ENCODE data around the gene AGAP1.

DNA sequence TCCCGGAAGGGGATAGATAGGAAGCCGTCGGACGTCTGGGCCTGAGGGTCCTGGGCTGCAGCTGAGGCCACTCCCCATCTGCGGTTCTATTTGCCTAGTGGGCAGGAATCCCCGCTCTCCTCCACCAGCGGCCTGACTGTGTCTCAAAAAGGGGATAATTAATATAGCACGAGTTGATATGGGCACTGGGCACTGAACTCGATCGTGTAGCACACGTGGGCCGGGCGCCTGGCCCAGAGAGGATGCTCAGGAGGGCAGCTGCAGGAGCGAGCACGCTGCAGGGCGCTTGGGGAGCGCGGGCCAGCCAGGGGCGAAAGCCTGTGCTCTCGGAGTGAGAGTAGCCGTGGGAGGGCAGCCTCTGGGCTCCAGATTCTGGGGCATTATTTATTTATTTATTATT, 683.1 kb downstream of the AGAP1 start:
- TF ChIP-seq POLR2A (IDR thresholded peaks at IDR 0.05; ENCODE audit: low read length), result no peak
- TF ChIP-seq, protein P1, sequence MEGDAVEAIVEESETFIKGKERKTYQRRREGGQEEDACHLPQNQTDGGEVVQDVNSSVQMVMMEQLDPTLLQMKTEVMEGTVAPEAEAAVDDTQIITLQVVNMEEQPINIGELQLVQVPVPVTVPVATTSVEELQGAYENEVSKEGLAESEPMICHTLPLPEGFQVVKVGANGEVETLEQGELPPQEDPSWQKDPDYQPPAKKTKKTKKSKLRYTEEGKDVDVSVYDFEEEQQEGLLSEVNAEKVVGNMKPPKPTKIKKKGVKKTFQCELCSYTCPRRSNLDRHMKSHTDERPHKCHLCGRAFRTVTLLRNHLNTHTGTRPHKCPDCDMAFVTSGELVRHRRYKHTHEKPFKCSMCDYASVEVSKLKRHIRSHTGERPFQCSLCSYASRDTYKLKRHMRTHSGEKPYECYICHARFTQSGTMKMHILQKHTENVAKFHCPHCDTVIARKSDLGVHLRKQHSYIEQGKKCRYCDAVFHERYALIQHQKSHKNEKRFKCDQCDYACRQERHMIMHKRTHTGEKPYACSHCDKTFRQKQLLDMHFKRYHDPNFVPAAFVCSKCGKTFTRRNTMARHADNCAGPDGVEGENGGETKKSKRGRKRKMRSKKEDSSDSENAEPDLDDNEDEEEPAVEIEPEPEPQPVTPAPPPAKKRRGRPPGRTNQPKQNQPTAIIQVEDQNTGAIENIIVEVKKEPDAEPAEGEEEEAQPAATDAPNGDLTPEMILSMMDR (IDR thresholded peaks at IDR 0.05), result no peak
- no peak for TF ChIP-seq RCOR1 (IDR thresholded peaks at IDR 0.05; ENCODE audit: low read depth, low read length)
- TF ChIP-seq, protein P2, sequence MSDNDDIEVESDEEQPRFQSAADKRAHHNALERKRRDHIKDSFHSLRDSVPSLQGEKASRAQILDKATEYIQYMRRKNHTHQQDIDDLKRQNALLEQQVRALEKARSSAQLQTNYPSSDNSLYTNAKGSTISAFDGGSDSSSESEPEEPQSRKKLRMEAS (IDR thresholded peaks at IDR 0.05), result no peak
- TF ChIP-seq CHD2 (IDR thresholded peaks at IDR 0.05; ENCODE audit: low read length, partially characterized antibody), result no peak
- no peak for TF ChIP-seq EP300 (IDR thresholded peaks at IDR 0.05)
- TF ChIP-seq, protein P3, sequence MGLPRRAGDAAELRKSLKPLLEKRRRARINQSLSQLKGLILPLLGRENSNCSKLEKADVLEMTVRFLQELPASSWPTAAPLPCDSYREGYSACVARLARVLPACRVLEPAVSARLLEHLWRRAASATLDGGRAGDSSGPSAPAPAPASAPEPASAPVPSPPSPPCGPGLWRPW (IDR thresholded peaks at IDR 0.05), result no peak
- no peak for TF ChIP-seq JUN (IDR thresholded peaks at IDR 0.05)
- no peak for TF ChIP-seq BHLHE40 (IDR thresholded peaks at IDR 0.05; ENCODE audit: low read depth, low read length)
- TF ChIP-seq, protein P4, sequence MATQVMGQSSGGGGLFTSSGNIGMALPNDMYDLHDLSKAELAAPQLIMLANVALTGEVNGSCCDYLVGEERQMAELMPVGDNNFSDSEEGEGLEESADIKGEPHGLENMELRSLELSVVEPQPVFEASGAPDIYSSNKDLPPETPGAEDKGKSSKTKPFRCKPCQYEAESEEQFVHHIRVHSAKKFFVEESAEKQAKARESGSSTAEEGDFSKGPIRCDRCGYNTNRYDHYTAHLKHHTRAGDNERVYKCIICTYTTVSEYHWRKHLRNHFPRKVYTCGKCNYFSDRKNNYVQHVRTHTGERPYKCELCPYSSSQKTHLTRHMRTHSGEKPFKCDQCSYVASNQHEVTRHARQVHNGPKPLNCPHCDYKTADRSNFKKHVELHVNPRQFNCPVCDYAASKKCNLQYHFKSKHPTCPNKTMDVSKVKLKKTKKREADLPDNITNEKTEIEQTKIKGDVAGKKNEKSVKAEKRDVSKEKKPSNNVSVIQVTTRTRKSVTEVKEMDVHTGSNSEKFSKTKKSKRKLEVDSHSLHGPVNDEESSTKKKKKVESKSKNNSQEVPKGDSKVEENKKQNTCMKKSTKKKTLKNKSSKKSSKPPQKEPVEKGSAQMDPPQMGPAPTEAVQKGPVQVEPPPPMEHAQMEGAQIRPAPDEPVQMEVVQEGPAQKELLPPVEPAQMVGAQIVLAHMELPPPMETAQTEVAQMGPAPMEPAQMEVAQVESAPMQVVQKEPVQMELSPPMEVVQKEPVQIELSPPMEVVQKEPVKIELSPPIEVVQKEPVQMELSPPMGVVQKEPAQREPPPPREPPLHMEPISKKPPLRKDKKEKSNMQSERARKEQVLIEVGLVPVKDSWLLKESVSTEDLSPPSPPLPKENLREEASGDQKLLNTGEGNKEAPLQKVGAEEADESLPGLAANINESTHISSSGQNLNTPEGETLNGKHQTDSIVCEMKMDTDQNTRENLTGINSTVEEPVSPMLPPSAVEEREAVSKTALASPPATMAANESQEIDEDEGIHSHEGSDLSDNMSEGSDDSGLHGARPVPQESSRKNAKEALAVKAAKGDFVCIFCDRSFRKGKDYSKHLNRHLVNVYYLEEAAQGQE (IDR thresholded peaks at IDR 0.05), result no peak

All from A549 (cell line).